IMR-90 (cell line): ENCODE measurements around the gene RORB. TPM values are rescaled to one million over a fixed set of nuclear protein-coding genes. Genes with fewer than 3 reads are reported as not detected.

ENCODE experiments used
- ATAC-seq: fragments of 200-7000 bp; cut with Tn5 transposase; 2 replicates; pipeline ENCODE4 v1.9.1; 2020; ENCODE audit warnings: low read depth, mild to moderate bottlenecking, moderate library complexity
- BruUV-seq: library from RNA; stranded (reverse); fragments of 400-500 nt; replicated peaks from 2 replicates; lab custom pipeline; 2021; lab: Mats Ljungman, UMichigan
- CTCF ChIA-PET: fragments of 300-600 bp; formaldehyde crosslinking; extraction: SDS; loops from one replicate; lab custom pipeline; 2021; ENCODE audit warnings: antibody characterized with exemption; lab: Yijun Ruan, JAX
- POLR2A ChIA-PET: fragments of 300-600 bp; sonication (Branson Sonifier 250); formaldehyde crosslinking; loops from one replicate; lab custom pipeline; 2022; ENCODE audit warnings: antibody characterized with exemption; ENCODE audit not compliant: unreplicated experiment; lab: Charles Lee
- DNase-seq: peaks from one replicate; pipeline ENCODE4 v3.0.0; 2013
- H2AFZ ChIP-seq: replicated peaks from 2 replicates; pipeline ENCODE3; 2013; ENCODE audit warnings: low read length, mild to moderate bottlenecking; ENCODE audit not compliant: poor library complexity
- H2AK5ac ChIP-seq: 2 replicates; pipeline ENCODE4 v1.6.1; 2013; ENCODE audit warnings: low read depth, low read length, inconsistent platforms
- H2AK9ac ChIP-seq: replicated peaks from 2 replicates; pipeline ENCODE3; 2013; ENCODE audit warnings: mild to moderate bottlenecking, low read depth, low read length, moderate library complexity; ENCODE audit not compliant: poor library complexity
- H2BK120ac ChIP-seq: 2 replicates; pipeline ENCODE4 v1.6.1; 2013; ENCODE audit warnings: low read depth, low read length, inconsistent platforms
- H2BK15ac ChIP-seq: 3 replicates; pipeline ENCODE4 v1.6.1; 2013; ENCODE audit warnings: low read depth, low read length, inconsistent platforms
- H2BK20ac ChIP-seq: 2 replicates; pipeline ENCODE4 v1.6.1; 2013; ENCODE audit warnings: low read depth, mild to moderate bottlenecking, inconsistent platforms, low read length, moderate library complexity
- H2BK5ac ChIP-seq: 2 replicates; pipeline ENCODE4 v1.6.1; 2013; ENCODE audit warnings: mild to moderate bottlenecking, low read depth, low read length, inconsistent platforms; ENCODE audit not compliant: poor library complexity, severe bottlenecking
- H3K14ac ChIP-seq: replicated peaks from 2 replicates; pipeline ENCODE4 v1.6.1; 2013; ENCODE audit warnings: low read depth, low read length, inconsistent platforms
- H3K18ac ChIP-seq: 2 replicates; pipeline ENCODE4 v1.6.1; 2013; ENCODE audit warnings: low read depth, low read length, control low read depth
- H3K23ac ChIP-seq: 2 replicates; pipeline ENCODE4 v1.6.1; 2013; ENCODE audit warnings: low read depth, low read length, inconsistent platforms
- H3K27ac ChIP-seq: 2 replicates; pipeline ENCODE4 v1.5.1; 2013; ENCODE audit warnings: mild to moderate bottlenecking, control low read depth, low read length; ENCODE audit not compliant: insufficient read depth
- H3K27me3 ChIP-seq: 2 replicates; pipeline ENCODE4 v1.6.1; 2013; ENCODE audit warnings: low read length; ENCODE audit not compliant: control insufficient read depth, insufficient read depth
- H3K36me3 ChIP-seq: 2 replicates; pipeline ENCODE4 v1.6.1; 2013; ENCODE audit warnings: low read length, mixed read lengths; ENCODE audit not compliant: control insufficient read depth, insufficient read depth
- H3K4ac ChIP-seq: 2 replicates; pipeline ENCODE4 v1.6.1; 2013; ENCODE audit warnings: low read depth, low read length, inconsistent platforms
- H3K4me1 ChIP-seq: 2 replicates; pipeline ENCODE4 v1.6.1; 2013; ENCODE audit warnings: low read length, mixed read lengths; ENCODE audit not compliant: control insufficient read depth, insufficient read depth
- H3K4me2 ChIP-seq: 2 replicates; pipeline ENCODE4 v1.6.1; 2013; ENCODE audit warnings: low read depth, mild to moderate bottlenecking, control low read depth, low read length, moderate library complexity
- H3K4me3 ChIP-seq: 2 replicates; pipeline ENCODE4 v1.5.1; 2013; ENCODE audit warnings: low read depth, mild to moderate bottlenecking, control low read depth, low read length, moderate library complexity; ENCODE audit not compliant: insufficient read depth
- H3K56ac ChIP-seq: 2 replicates; pipeline ENCODE4 v1.6.1; 2013; ENCODE audit warnings: low read length, inconsistent platforms; ENCODE audit not compliant: insufficient read depth; ENCODE audit errors: extremely low read depth
- H3K79me1 ChIP-seq, 2 experiments: 2 replicates each; pipeline ENCODE4 v1.6.1; 2013; ENCODE audit warnings: low read length in 2 of 2, inconsistent platforms in 1 of 2, low read depth in 1 of 2
- H3K9ac ChIP-seq: 2 replicates; pipeline ENCODE4 v1.6.1; 2013; ENCODE audit warnings: low read depth, low read length, control low read depth
- H3K9me1 ChIP-seq: 2 replicates; pipeline ENCODE4 v1.6.1; 2013; ENCODE audit warnings: low read length, inconsistent platforms; ENCODE audit not compliant: insufficient read depth
- H3K9me3 ChIP-seq: 2 replicates; pipeline ENCODE4 v1.6.1; 2013; ENCODE audit warnings: low read length; ENCODE audit not compliant: control insufficient read depth, insufficient read depth
- H4K20me1 ChIP-seq: 2 replicates; pipeline ENCODE4 v1.6.1; 2013; ENCODE audit warnings: low read length, inconsistent platforms; ENCODE audit not compliant: insufficient read depth
- H4K5ac ChIP-seq: 2 replicates; pipeline ENCODE4 v1.6.1; 2013; ENCODE audit warnings: mild to moderate bottlenecking, low read depth, low read length, control low read depth
- H4K8ac ChIP-seq, 2 experiments: 2 replicates each; pipeline ENCODE4 v1.6.1; 2013; ENCODE audit warnings: low read depth in 2 of 2, low read length in 2 of 2, control low read depth in 1 of 2, inconsistent platforms in 1 of 2
- H4K91ac ChIP-seq: 2 replicates; pipeline ENCODE4 v1.6.1; 2013; ENCODE audit warnings: low read depth, low read length, inconsistent platforms; ENCODE audit not compliant: insufficient read depth
- BHLHE40 ChIP-seq: fragments of 150-350 bp; IDR thresholded peaks from 2 replicates; pipeline ENCODE4 v1.6.1; 2016; ENCODE audit warnings: mild to moderate bottlenecking, low read depth, low read length
- CEBPB ChIP-seq: IDR thresholded peaks from 2 replicates; pipeline ENCODE4 v1.6.1; 2012; ENCODE audit warnings: low read depth, low read length, improper control_type of control experiment
- CHD1 ChIP-seq: IDR thresholded peaks from 2 replicates; pipeline ENCODE4 v1.6.1; 2012; ENCODE audit warnings: low read depth, low read length, improper control_type of control experiment
- CTCF ChIP-seq: conservative IDR thresholded peaks from 2 replicates; pipeline ENCODE4 v1.5.1; 2012; ENCODE audit warnings: mild to moderate bottlenecking, low read depth, low read length, improper control_type of control experiment
- ELK1 ChIP-seq: fragments of 150-350 bp; IDR thresholded peaks from 2 replicates; pipeline ENCODE4 v1.6.1; 2016; ENCODE audit warnings: low read depth, mild to moderate bottlenecking, low read length, moderate library complexity, borderline replicate concordance
- FOS ChIP-seq: fragments of 150-350 bp; IDR thresholded peaks from 2 replicates; pipeline ENCODE4 v1.6.1; 2016; ENCODE audit warnings: low read depth, low read length
- MAFK ChIP-seq: IDR thresholded peaks from 2 replicates; pipeline ENCODE4 v1.6.1; 2012; ENCODE audit warnings: low read depth, low read length, improper control_type of control experiment
- MAZ ChIP-seq: IDR thresholded peaks from 2 replicates; pipeline ENCODE4 v1.6.1; 2012; ENCODE audit warnings: low read depth, mild to moderate bottlenecking, low read length, improper control_type of control experiment, moderate library complexity, borderline replicate concordance
- MXI1 ChIP-seq: IDR thresholded peaks from 2 replicates; pipeline ENCODE4 v1.6.1; 2012; ENCODE audit warnings: low read depth, mild to moderate bottlenecking, low read length, moderate library complexity, borderline replicate concordance
- NFE2L2 ChIP-seq: fragments of 150-350 bp; IDR thresholded peaks from 2 replicates; pipeline ENCODE4 v1.6.1; 2016; ENCODE audit warnings: low read depth, mild to moderate bottlenecking, low read length
- RAD21 ChIP-seq: IDR thresholded peaks from 2 replicates; pipeline ENCODE4 v1.6.1; 2012; ENCODE audit warnings: low read length, improper control_type of control experiment
- RCOR1 ChIP-seq: IDR thresholded peaks from 2 replicates; pipeline ENCODE4 v1.6.1; 2012; ENCODE audit warnings: mild to moderate bottlenecking, low read length, improper control_type of control experiment; ENCODE audit not compliant: insufficient replicate concordance
- RFX5 ChIP-seq: IDR thresholded peaks from 2 replicates; pipeline ENCODE4 v1.8.0; 2012; ENCODE audit warnings: low read depth, mild to moderate bottlenecking, low read length, moderate library complexity
- SMC3 ChIP-seq: fragments of 150-350 bp; IDR thresholded peaks from 2 replicates; pipeline ENCODE4 v1.6.1; 2016; ENCODE audit warnings: low read depth, mild to moderate bottlenecking, antibody characterized with exemption, low read length, moderate library complexity
- USF2 ChIP-seq: fragments of 150-350 bp; IDR thresholded peaks from 2 replicates; pipeline ENCODE4 v1.6.1; 2017; ENCODE audit warnings: mild to moderate bottlenecking, antibody characterized with exemption, low read length, low read depth
- WGBS, 2 experiments: methylation state at CpG; one replicate each; pipeline versions ENCODE4 v1.1.5 to v1.1.7; 2013; ENCODE audit warnings: missing lambda C conversion rate in 2 of 2; ENCODE audit not compliant: insufficient read length in 1 of 2; ENCODE audit errors: extremely low coverage in 2 of 2; 5-methylcytosine and 5-hydroxymethylcytosine counted together
- dilution Hi-C: fragments of 300-500 bp; cut with HindIII; formaldehyde crosslinking; loops from one replicate; pipeline ENCODE4 v1.14.3; 2018; ENCODE audit warnings: low sequenced_read_pairs; ENCODE audit not compliant: unreplicated experiment
- in situ Hi-C: fragments of 300-500 bp; cut with MboI; formaldehyde crosslinking; loops from 3 replicates; pipeline ENCODE4 v1.14.3; 2019; ENCODE audit warnings: low sequenced_read_pairs, inconsistent platforms, mixed read lengths
- intact Hi-C: fragments of 100-400 bp; cut with micrococcal nuclease; formaldehyde crosslinking; loops from 2 replicates; pipeline ENCODE4 v1.10.0; 2022
- polyA plus RNA-seq, 3 experiments: library from polyadenylated mRNA; depleted of rRNA; stranded (reverse); fragments of >200 nt; gene quantifications; 2 replicates each; pipeline ENCODE4 v1.2.3, GENCODE V29; 2012; ENCODE audit warnings: low replicate concordance in 1 of 3
- total RNA-seq: library from RNA; depleted of rRNA; stranded (reverse); fragments of >200 nt; gene quantifications from 2 replicates; pipeline ENCODE4 v1.2.3, GENCODE V29; 2012

Gene RORB
- total and polyA plus RNA-seq, 2 of the 4 experiments (the other 2 are of a cell fraction) = not detected

GRCh38 chr9:74458832-74459231 is 38.3 kb upstream of the RORB start:
- Histone ChIP-seq H2AK5ac (no peak overlapping the region), H3K79me1 (no peaks in the 10 kb centered on the region), H3K18ac (no peak overlapping the region), H2BK120ac (no peak overlapping the region), H3K4me2 (no peak overlapping the region), H4K91ac (no peak overlapping the region), H3K4me1 (no peaks in the 10 kb centered on the region), H4K8ac (no peak overlapping the region), H3K23ac (no peak overlapping the region), H3K56ac (no peak overlapping the region), H3K9me3 (peaks cover 2% of the 10 kb centered on the region; the same call in 1 of the 2 replicates), H2BK15ac (no peak overlapping the region), H3K9me1 (no peaks in the 10 kb centered on the region), H4K20me1 (no peaks in the 10 kb centered on the region), H4K5ac (no peak overlapping the region), H2BK20ac (no peak overlapping the region), H3K4ac (no peak overlapping the region), H2BK5ac (no peak overlapping the region), H3K27me3 (no peaks in the 10 kb centered on the region), H3K9ac (no peak overlapping the region), H2AFZ (no peak overlapping the region), H2AK9ac (no peak overlapping the region), H3K14ac (no peak overlapping the region), H3K36me3 (no peaks in the 10 kb centered on the region), H3K4me3 (no peak overlapping the region), H3K27ac (no peak overlapping the region)
- no peak for ATAC-seq
- intact Hi-C loops (no loop called here), in situ Hi-C loops (no loop called here), dilution Hi-C loops (no loop called here)
- 40% methylated on average over 1 of the region's 4 CpGs; no CpG with 5 or more reads in 1 of the 2 experiments for WGBS, 2 experiments
- POLR2A ChIA-PET = no interaction called here
- TF ChIP-seq BHLHE40 = no peak
- TF ChIP-seq FOS = no peak
- no peak for TF ChIP-seq MXI1
- TF ChIP-seq RFX5 = no peak
- no peak for TF ChIP-seq MAFK
- no peak for TF ChIP-seq ELK1
- no peak for TF ChIP-seq MAZ
- TF ChIP-seq CEBPB = no peak
- no peak for TF ChIP-seq CTCF
- TF ChIP-seq RAD21 = no peak
- no peak for TF ChIP-seq USF2
- TF ChIP-seq NFE2L2 = no peak
- TF ChIP-seq SMC3 = no peak
- TF ChIP-seq CHD1 = no peak
- no peak for TF ChIP-seq RCOR1
- CTCF ChIA-PET = no interaction called here
- BruUV-seq = no TSS peak
- no peak for DNase-seq
